Germinal center (tissue), 1 donor: ENCODE results near the gene CLOCK.

Experiments
- DNase-seq: peaks from one replicate; pipeline ENCODE4 v3.0.0; 2012; ENCODE audit warnings: mixed read lengths, low spot score

The CLOCK gene

DNA sequence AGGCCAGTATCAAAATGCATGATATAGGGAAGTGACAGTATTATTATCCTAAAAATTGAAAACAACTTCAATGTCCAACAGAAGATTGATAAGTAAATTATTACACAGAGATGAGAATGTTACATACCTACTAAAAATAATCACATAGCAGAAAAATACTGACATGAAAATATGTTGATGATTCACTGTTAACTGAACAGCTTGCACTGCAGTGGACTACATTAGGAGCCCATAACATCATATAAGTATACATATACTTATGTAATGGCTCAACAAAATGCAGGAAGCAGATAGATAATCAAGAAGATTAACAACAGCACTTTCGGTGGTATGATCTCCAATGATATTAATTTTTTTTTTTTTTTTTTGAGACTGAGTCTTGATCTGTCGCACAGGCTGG is 7.1 kb downstream of the CLOCK start:
- no peak for DNase-seq

- no peak for DNase-seq
Observed at GRCh38 chr4:55538531-55538930, 8.2 kb downstream of the CLOCK start.

DNA sequence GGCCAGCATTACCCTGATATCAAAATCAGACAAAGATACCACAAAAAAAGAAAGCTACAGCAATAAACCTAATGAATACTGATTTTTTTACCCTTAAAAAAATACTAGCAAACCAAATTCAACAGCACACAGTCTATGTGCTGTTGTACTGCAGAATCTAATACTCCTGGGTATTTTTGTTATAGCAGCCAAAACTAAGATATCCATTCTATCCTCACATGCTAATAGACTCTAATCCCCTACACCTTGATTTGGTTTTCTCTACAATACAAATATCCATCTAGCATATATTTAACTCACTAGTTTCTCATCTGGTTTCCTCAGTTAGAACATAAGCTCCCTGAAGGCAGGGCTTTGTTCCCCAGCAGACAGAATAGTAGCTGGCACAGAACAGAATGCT is 12.4 kb downstream of the CLOCK start:
- no peak for DNase-seq

DNA sequence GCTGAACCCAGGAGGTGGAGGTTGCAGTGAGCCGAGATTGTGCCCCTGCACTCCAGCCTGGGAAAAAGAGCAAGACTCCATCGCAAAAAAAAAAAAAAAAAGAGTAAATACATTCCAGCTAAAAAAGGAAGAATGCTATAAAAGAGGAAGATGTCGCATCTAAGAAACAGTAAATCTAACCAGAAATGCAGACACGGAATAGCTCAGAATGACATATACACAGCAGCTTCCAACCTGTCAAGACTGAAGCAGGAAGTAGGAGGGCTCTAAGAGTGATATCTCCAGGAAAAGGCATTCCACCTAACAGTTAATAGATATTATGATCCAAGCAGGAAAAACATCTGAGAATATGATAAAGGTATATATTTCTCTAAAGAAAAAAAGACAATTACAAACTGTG is 16.0 kb downstream of the CLOCK start:
- no peak for DNase-seq

- no peak for DNase-seq
Observed at GRCh38 chr4:55530167-55530566, 16.5 kb downstream of the CLOCK start.

DNA sequence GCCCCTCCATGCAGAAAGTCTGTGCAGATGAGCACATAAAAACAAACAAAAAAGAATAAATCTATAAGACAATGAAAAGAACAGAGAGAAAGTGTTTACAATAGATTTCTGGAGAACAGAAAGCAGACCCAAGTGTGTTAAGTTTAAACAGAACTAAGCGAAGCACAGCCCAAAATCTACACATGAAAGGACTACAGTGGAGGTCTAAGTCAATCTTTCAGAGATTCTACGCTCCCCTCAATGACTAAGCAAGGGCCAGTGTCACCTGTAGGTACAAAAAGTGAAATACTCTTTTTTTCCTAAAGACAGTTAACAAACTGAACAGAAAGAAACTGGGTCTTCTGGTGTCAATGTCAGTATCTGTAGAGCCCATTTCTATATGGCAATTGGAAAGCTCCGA is 18.2 kb downstream of the CLOCK start:
- no peak for DNase-seq

GRCh38 chr4:55524844-55525571 is 21.7 kb downstream of the CLOCK start:
- no peak for DNase-seq

DNA sequence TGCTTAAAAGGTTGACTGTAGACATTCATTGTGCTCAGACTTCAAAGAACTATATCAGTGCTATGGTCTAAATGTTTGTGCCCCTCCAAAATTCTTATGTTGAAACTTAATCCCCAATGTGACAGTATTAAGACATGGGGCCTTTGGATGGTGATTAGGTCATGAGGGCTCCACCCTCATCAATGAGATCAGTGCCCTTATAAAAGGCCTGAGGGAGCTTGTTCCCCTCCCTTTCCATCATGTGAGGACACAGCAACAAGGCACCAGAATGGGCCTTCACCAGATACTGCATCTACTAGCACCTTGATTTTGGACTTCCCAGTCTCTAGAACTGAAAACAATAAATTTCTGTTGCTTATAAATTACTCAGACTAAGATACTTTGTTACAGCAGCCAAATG is 28.3 kb downstream of the CLOCK start:
- DNase-seq: no peak

GRCh38 chr4:55517526-55518229 is 29.0 kb downstream of the CLOCK start:
- DNase-seq: no peak

DNA sequence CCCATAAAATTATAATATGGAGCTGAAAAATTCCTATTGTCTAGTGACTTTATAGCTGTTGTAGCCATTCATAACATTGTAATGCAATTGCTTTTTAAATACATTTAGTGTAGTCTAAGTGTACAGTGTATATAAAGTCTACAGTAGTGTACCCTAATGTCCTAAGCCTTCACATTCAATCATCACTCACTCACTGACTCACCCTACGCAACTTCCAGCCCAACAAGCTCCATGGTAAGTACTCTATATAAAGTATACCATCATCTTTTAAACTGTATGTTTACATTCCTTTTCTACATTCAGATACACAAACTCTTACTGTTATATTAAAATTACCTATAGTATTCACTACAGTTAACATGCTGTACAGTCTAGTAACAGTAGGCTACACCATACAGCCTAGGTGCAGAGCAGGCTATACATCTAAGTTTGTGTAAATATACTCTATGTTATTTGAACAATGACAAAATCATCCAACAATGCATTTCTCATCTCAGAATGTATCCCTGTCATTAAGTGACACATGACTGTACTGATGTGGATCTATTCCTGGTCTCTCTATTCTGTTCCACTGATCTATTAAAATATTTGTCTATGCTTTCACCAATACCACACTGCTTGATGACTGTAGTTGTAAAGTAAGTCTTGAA is 33.7 kb downstream of the CLOCK start:
- DNase-seq: no peak

GRCh38 chr4:55512077-55512476 is 34.6 kb downstream of the CLOCK start:
- DNase-seq: no peak

- DNase-seq: no peak
Observed at GRCh38 chr4:55510685-55511084, 36.0 kb downstream of the CLOCK start.

DNA sequence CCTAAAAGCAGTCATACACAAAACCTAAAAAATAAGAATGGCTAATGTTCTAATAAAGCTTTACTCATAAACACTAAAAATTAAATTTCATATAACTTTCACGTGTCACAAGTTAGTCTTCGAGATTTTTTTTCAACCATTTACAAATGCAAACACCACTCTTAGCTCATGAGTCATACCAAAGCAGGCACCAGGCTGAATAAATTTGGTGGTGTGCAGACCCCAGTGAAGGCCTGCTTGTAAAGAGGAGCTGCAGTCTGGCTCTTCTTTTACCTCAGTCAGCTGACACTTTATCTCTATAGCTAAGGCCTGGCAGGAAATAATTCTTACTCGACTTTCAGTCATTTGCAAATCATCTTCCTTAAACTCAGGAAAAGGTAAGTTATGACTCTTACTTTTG is 37.4 kb downstream of the CLOCK start:
- DNase-seq: no peak

GRCh38 chr4:55507612-55508011 is 39.1 kb downstream of the CLOCK start:
- DNase-seq: no peak

DNA sequence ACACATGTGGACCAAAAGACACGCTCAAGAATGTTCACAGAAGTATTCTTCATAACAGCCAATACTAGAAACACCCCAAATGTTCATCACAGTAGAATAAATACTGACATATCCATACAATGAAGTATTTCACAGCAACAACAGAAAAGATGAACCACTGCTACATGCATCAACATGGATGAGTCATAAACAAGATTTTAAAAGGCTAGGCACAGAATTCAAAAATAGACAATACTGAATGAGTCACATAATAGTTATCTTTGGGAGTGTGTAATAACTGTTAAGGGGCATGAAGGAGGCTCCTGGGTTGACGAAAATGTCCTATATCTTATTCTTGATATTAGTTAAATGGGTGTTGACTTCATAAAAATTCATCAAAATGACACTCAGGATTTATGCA is 43.5 kb downstream of the CLOCK start:
- DNase-seq: no peak

- DNase-seq: no peak
Observed at GRCh38 chr4:55500072-55500471, 46.6 kb downstream of the CLOCK start.

DNA sequence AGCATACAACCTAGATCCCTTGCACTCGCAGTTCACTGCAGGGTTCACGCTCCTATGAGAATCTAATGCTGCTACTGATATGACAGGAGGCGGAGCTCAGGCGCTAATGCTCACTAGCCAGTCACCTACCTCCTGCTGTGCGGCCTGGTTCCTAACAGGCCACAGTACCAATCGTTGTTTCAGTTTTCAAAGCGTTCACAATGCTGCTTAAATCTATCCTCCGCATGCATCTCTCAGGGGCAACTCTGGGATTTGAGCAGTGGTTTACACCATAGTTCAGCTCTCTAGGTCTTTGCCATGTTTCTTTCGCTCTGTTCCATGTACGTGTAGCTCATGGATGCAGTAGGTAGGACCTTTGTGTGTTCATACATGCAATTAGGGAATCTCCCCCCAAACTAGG is 47.2 kb downstream of the CLOCK start:
- DNase-seq: no peak

- DNase-seq: no peak
Observed at GRCh38 chr4:55498051-55498450, 48.7 kb downstream of the CLOCK start.

DNA sequence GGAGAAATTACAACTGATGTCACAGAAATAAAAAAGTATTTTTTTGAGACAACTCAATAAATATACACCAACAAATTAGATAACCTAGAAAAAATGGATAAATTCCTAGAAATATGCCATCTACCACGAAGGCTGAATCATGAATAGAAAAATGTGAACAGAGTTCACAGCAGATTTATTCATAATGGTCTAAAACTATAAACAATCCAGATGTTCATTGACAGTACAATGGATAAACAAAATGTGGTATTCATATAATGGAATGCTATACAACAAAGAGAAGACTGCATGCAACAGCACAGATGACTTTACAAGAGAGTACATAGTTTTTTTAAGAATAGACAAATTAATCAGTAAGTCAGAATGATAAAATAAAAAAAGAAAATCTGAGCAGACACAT is 55.2 kb downstream of the CLOCK start:
- no peak for DNase-seq

GRCh38 chr4:55488716-55489115 is 58.0 kb downstream of the CLOCK start:
- DNase-seq: no peak

DNA sequence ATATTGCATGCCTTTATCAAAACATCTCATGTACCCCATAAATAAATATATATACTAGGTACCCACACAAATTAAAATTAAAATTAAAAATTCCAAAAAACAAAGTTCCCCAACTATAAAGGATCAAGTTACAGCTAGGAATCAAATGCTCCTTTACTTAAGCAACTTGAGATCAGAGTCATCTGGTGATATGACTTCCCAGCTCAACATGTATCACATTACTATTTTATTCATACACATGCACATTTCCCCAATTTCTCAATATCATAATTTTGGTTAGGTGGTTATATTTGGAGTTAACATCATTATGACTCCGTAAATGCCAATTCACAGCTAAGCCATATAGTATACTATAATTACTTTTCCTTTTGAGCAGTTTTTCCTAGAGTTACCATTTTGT is 60.9 kb downstream of the CLOCK start:
- DNase-seq: no peak

GRCh38 chr4:55483315-55483714 is 63.4 kb downstream of the CLOCK start:
- no peak for DNase-seq
